ENCODE measurements around the gene SRPK2.

SRPK2 gene

GRCh38 chr7:105177026-105177425 lies 211.7 kb downstream of the SRPK2 start:
- no peak overlapping the region for H3K4me3 ChIP-seq (ENCODE audit: severe bottlenecking)
- ATAC-seq (ENCODE audit: low read depth) (no peak), DNase-seq (ENCODE audit: low spot score) (no peak)
- no peak for TF ChIP-seq CTCF (IDR thresholded peaks at IDR 0.05; ENCODE audit: poor library complexity, severe bottlenecking)
- peaks cover 4% of the 10 kb centered on the region for H3K9me3 ChIP-seq (ENCODE audit: severe bottlenecking)
- no peaks in the 10 kb centered on the region for H3K4me1 ChIP-seq (ENCODE audit: insufficient read depth, poor library complexity, severe bottlenecking)
- no peaks in the 10 kb centered on the region for H3K36me3 ChIP-seq (ENCODE audit: low read depth)
- no peak overlapping the region for H3K27ac ChIP-seq (ENCODE audit: poor library complexity, severe bottlenecking)
- H3K27me3 ChIP-seq (ENCODE audit: insufficient read depth, poor library complexity, severe bottlenecking) = no peaks in the 10 kb centered on the region

- DNase-seq (ENCODE audit: low spot score) = no peak
- peaks cover 3% of the 10 kb centered on the region for H3K9me3 ChIP-seq (ENCODE audit: severe bottlenecking)
- TF ChIP-seq CTCF (IDR thresholded peaks at IDR 0.05; ENCODE audit: poor library complexity, severe bottlenecking) = no peak
These were observed 215.1 kb downstream of the SRPK2 start for GRCh38 chr7:105173586-105173985.

GRCh38 chr7:105164751-105165150 lies 224.0 kb downstream of the SRPK2 start:
- no peaks in the 10 kb centered on the region for H3K27me3 ChIP-seq (ENCODE audit: insufficient read depth, poor library complexity, severe bottlenecking)
- peaks cover 40% of the 10 kb centered on the region for H3K36me3 ChIP-seq (ENCODE audit: low read depth)
- H3K4me1 ChIP-seq (ENCODE audit: insufficient read depth, poor library complexity, severe bottlenecking) = no peaks in the 10 kb centered on the region
- no peak for DNase-seq (ENCODE audit: low spot score)
- no peaks in the 10 kb centered on the region for H3K9me3 ChIP-seq (ENCODE audit: severe bottlenecking)
- no peak overlapping the region for H3K27ac ChIP-seq (ENCODE audit: poor library complexity, severe bottlenecking)
- ATAC-seq (ENCODE audit: low read depth) = no peak
- H3K4me3 ChIP-seq (ENCODE audit: severe bottlenecking) = no peak overlapping the region
- no peak for TF ChIP-seq CTCF (IDR thresholded peaks at IDR 0.05; ENCODE audit: poor library complexity, severe bottlenecking)

More at GRCh38 chr7:105173586-105173985, 215.1 kb downstream of the SRPK2 start:
- Histone ChIP-seq H3K27me3 (ENCODE audit: insufficient read depth, poor library complexity, severe bottlenecking) (no peaks in the 10 kb centered on the region), H3K4me1 (ENCODE audit: insufficient read depth, poor library complexity, severe bottlenecking) (no peaks in the 10 kb centered on the region), H3K36me3 (ENCODE audit: low read depth) (peaks cover 5% of the 10 kb centered on the region; the same call in 1 of the 2 replicates), H3K27ac (ENCODE audit: poor library complexity, severe bottlenecking) (no peak overlapping the region), H3K4me3 (ENCODE audit: severe bottlenecking) (no peak overlapping the region)
- no peak for ATAC-seq (ENCODE audit: low read depth)

- Histone ChIP-seq H3K4me3 (ENCODE audit: severe bottlenecking) (no peak overlapping the region), H3K36me3 (ENCODE audit: low read depth) (peaks cover 37% of the 10 kb centered on the region), H3K27ac (ENCODE audit: poor library complexity, severe bottlenecking) (no peak overlapping the region), H3K9me3 (ENCODE audit: severe bottlenecking) (no peaks in the 10 kb centered on the region), H3K4me1 (ENCODE audit: insufficient read depth, poor library complexity, severe bottlenecking) (no peaks in the 10 kb centered on the region), H3K27me3 (ENCODE audit: insufficient read depth, poor library complexity, severe bottlenecking) (no peaks in the 10 kb centered on the region)
- no peak for TF ChIP-seq CTCF (IDR thresholded peaks at IDR 0.05; ENCODE audit: poor library complexity, severe bottlenecking)
- no peak for DNase-seq (ENCODE audit: low spot score)
- no peak for ATAC-seq (ENCODE audit: low read depth)
These were observed 225.0 kb downstream of the SRPK2 start for GRCh38 chr7:105163718-105164117.

- no peak for DNase-seq (ENCODE audit: low spot score)
- H3K4me1 ChIP-seq (ENCODE audit: insufficient read depth, poor library complexity, severe bottlenecking) = no peaks in the 10 kb centered on the region
- no peaks in the 10 kb centered on the region for H3K9me3 ChIP-seq (ENCODE audit: severe bottlenecking)
- no peak overlapping the region for H3K4me3 ChIP-seq (ENCODE audit: severe bottlenecking)
- H3K27me3 ChIP-seq (ENCODE audit: insufficient read depth, poor library complexity, severe bottlenecking) = no peaks in the 10 kb centered on the region
- peaks cover 13% of the 10 kb centered on the region for H3K36me3 ChIP-seq (ENCODE audit: low read depth)
- no peak for TF ChIP-seq CTCF (IDR thresholded peaks at IDR 0.05; ENCODE audit: poor library complexity, severe bottlenecking)
- H3K27ac ChIP-seq (ENCODE audit: poor library complexity, severe bottlenecking) = no peak overlapping the region
- ATAC-seq (ENCODE audit: low read depth) = no peak
These were observed 227.4 kb downstream of the SRPK2 start for GRCh38 chr7:105161366-105161765.
